HG03159 (cell line): ENCODE measurements around the gene COMT.
"Not testable (repeated sequence)": the region's sequence is repeated elsewhere in the genome, so short reads cannot be mapped to it uniquely, and the experiment has no call there.

Source experiments
- ATAC-seq: cut with Tn5 transposase; IDR thresholded peaks from one replicate; pipeline ENCODE4 v1.9.1; 2021; ENCODE audit warnings: mild to moderate bottlenecking, moderate library complexity; ENCODE audit not compliant: unreplicated experiment

COMT gene

GRCh38 chr22:19941365-19942082 lies at the start of gene COMT, which contains the start of gene TXNRD2:
Gene COMT (plus strand): TSS chr22:19941772. CDS start chr22:19962527, 20,755 bp downstream.
Gene TXNRD2 (minus strand): TSS chr22:19941818. CDS start chr22:19941803, 15 bp downstream.
- ATAC-seq: no peak

GRCh38 chr22:19892257-19892879 lies 49.2 kb upstream of the COMT start:
- ATAC-seq: no peak

DNA sequence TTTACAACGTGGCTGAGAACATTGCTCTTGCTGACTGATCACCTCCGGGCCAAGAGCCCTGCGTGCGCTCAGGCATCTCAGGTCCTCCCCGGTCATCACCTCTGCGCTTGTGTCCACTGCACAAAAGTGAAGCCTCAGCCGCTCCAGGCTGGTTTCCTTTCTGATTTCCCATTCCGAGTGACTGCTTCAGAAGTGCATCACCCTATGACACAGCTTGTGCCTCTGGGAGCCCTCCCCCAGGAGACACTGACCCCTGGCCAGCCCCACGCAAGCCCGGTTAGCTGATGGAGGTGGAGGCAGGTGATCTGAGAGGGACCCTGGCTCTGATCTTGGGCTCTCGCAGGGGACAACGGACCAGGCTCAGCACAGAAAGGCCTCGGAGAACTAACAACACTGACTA lies 48.6 kb upstream of the COMT start:
- no peak for ATAC-seq

DNA sequence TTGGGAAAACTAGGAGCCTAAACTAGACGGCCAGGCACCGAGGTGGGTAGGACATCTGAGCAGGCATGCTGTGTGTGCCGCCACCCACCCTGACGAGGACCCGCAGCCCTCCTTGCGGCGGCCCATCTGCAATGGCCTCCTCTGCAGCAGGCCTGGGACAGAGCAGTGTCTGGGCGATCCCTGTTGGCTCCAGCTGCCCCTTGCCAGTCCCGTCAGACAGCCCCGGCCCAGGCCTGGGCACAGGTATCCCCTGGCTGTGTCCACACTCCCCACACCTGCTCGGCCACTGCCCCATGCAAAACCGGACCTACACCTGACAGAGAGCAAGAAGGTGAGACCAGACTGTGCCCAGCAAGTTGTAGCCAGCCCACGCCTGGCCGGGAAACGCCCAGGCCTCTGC lies 48.2 kb upstream of the COMT start:
- ATAC-seq: no peak

DNA sequence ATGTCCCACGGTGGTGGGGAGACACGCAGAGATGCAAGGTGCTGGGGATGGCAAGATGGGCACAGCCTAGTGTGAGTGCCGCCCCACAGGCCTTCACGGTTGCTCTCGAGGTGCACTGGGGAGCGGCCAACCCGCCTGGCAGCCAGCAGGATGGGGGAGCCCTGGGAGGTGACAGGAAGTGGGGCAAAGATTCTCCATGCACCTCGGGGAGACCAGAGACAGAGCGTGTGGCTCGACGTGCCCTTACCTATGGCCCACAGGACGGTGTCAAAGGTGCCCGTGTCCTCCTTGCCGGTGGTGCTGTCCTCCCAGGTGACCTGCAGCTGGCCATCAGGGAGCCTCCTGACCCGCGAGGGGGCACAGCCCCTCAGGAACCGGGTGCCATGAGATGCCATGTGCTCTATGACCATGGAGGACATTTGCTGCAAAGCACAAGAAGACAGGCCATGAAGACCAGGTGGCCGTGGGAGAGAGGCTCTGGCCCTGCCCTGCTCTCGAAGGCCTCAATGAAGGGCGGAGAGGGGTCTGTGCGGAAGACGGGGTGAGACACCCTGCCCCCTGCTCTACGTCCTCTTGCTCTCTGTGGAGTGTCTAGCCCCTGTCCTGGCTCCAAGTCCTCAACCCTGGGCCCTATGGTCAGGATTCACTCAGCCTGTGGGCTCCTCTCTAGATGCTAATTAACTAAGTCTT lies 46.3 kb upstream of the COMT start:
- no peak for ATAC-seq

- no peak for ATAC-seq
Observed at GRCh38 chr22:19896665-19897355, 44.8 kb upstream of the COMT start.

DNA sequence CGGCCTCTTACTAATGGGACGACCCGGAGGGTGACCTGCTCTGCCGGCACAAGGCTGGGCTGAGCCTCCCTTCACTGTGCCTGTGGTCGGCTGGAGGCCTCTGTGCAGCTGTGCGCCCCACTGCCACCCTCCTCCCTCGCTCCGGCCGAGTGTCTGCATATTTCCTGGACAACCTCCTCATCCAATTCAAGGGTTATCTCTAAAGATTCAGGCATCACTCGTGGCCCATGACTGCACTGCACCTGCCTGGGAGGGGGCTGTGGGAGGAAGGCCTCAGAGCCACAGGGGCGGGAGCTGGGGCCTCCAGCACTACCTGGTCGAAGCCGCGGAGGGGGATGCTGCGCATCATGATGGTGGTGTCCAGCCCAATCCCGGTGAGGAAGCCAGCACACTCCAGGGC lies 43.8 kb upstream of the COMT start:
- no peak for ATAC-seq

- ATAC-seq: no peak
Observed at GRCh38 chr22:19898145-19898544, 43.4 kb upstream of the COMT start.

GRCh38 chr22:19898831-19899567 lies 42.6 kb upstream of the COMT start:
- ATAC-seq: no peak

- no peak for ATAC-seq
Observed at GRCh38 chr22:19900707-19901436, 40.7 kb upstream of the COMT start.

DNA sequence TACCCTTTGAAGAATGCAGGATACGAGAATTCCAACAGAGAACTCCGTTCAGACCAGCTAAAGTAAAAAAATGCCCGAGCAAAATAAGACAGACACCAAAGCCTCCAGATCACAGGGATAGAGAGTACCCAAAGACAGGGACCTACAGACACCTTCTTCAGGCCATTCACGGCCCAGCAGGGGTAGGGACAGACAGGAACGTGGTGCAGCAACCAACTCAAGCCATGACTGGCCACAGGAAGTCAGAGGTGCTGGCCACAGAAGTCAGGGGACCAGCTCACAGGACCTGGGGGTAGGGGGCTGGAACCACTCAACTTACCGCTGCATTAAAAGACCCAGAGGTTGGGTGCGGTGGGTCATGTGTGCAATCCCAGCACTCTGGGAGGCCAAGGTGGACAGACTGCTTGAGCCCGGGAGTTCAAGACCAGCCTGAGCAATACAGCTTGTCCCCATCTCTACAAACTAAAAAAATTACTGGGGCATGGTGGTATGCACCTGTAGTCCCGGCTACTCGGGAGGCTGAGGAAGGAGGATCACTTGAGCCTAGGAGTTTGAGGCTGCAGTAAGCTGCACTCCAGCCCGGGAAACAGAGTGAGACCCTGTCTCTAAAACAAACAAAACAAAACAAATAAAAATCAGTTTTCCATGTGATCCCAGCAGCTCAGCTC lies 39.9 kb upstream of the COMT start:
- ATAC-seq: no peak

DNA sequence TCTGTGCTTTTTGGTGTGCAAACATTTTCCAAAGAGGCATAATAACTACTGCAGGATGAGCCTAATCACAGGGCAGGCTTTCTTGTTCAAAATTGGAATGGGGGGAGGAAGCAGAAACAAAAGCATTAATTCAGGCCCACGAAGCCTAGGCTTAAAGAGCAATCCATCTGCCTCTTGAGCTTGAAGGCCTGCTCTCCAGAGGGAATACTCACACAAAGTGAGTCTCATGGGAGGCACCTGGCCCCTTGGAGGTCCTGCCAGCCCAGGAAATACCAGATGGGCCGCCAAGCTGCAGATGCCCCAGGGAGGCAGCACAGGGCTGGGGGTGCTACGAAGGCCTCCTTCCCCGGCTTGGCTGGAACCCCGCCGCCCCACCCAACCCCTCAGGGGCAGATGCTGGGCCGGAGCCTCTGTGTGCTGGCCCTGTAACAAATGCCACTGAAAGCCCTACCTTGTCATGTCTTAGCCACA lies 39.3 kb upstream of the COMT start:
- no peak for ATAC-seq

DNA sequence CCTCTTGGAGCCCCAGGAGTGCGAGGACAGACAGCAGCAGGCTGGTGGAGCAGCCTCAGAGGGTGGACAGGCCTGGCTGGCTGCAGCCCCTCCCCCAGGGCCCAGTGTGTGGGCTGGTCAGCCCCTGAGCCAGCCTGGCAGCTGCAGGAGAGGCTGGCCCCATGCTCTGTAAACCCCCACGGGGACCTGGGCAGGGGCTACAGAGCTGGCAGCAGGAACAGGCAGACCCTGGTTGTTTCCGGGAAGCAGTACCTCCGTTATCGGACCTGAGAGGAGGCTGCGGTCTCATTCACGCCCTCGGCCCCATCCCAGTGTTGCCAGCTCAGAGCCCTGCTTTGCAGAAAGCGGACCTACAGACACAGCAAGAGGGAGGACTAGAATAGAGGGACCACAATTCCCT lies 38.5 kb upstream of the COMT start:
- ATAC-seq: no peak

DNA sequence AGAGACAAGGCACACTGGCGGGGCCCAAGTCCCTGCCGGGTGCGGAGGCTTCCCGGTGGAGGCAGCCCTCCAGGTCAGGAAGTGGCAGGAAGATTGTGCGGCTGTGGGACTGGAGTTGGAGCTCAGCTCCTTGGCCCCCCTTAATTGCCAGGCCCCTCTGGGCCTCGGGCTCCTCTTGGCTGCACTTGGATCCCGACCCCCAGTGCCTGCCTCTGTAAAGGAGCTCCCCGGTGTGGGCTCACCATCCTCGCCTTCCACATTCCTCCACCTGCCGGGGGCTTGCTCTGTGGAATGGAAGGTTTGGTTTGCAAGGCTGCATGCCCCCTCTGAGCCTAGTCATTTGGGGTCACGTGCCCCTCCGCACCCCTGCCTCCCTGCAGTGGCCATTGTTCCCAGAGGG lies 38.1 kb upstream of the COMT start:
- ATAC-seq: no peak

GRCh38 chr22:19904174-19904856 lies 37.3 kb upstream of the COMT start:
- ATAC-seq: no peak

DNA sequence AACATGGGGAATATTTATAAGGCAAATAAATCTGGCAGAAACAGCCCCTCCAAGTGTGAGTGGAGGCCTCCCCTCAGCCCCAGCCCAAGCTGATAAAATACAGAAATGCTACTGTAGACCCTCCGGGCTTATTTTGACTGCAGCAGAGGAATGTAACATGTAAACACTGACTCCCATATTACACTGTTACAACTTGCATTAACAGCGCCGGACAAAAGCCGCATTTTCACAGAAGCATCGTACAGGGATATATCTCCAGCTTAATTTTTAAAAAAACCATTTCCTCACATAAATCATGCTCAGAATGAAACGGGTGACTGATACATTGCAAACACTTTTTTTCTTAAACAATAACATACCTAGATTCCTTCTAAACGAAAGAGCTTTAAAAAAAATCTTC lies 36.6 kb upstream of the COMT start:
- no peak for ATAC-seq

- no peak for ATAC-seq
Observed at GRCh38 chr22:19905347-19906276, 36.0 kb upstream of the COMT start.

GRCh38 chr22:19906864-19907263 lies 34.7 kb upstream of the COMT start:
- ATAC-seq: not testable (repeated sequence)
